Lower leg skin (tissue), 3 donors: ENCODE measurements around the gene HLA-F.

ENCODE experiments used
- CTCF ChIP-seq, 3 donors: fragments of 450-650 bp; IDR thresholded peaks; one replicate each; pipeline ENCODE4 v1.5.1; 2016; ENCODE audit warnings: antibody characterized with exemption in 3 of 3, mild to moderate bottlenecking in 3 of 3, moderate library complexity in 2 of 3
- POLR2A ChIP-seq, 2 donors: fragments of 450-650 bp; IDR thresholded peaks; one replicate each; pipeline ENCODE4 v1.6.1; 2016 to 2017; ENCODE audit warnings: antibody characterized with exemption in 2 of 2, mild to moderate bottlenecking in 1 of 2, moderate library complexity in 1 of 2

- TF ChIP-seq CTCF (IDR thresholded peaks at IDR 0.05) (no peak), POLR2A (IDR thresholded peaks at IDR 0.05) (no peak)
These were observed 30.0 kb downstream of the HLA-F start for GRCh38 chr6:29753309-29753644.
